Measurements from ENCODE around the gene ITGAL. TPM values are rescaled to one million over a fixed set of nuclear protein-coding genes. Genes with fewer than 3 reads are reported as not detected.

Gene ITGAL
- total and polyA plus RNA-seq, 2 donors (not counting 1 experiment from before 2014, with no cell fraction given), result 110 to 184 TPM

DNA sequence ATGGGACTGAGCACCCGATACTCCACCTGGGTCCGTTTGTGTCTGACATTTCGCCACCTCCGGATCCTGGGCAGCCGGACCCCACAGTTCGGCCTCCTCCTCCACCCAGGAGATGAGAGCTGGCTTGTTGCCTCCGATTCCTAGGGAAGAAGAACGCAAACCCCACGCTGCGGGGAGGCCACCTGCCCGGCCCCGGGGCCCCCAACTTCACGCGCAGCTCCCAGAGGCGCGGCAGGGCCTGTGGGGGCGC, 85.1 kb downstream of the ITGAL start:
- H3K4me3 ChIP-seq (ENCODE audit: control extremely low read depth in 1 of 5, extremely low read depth in 1 of 5, insufficient read depth in 1 of 5, low read depth in 2 of 5, low read length in 4 of 5), result peak overlapping the region in 4 of 5 experiments; percentile 80 to 91 (median 88)

More for the DNA sequence above, 85.1 kb downstream of the ITGAL start:
- ChIA-PET CTCF (interaction anchor here (0.8 to 3.5 kb wide), 19 partner anchors 11 to 151 kb away, joined by 3 to 53 read pairs (median 5); partner anchors contain the start of genes DCTPP1, ZNF688, ZNF747 and ZNF771), POLR2A (interaction anchor here (0.7 to 6.1 kb wide), 11 partner anchors 10 to 906 kb away, joined by 3 to 81 read pairs (median 6); partner anchors contain the start of genes DCTPP1, FBRS, PRR14 and ZNF688)
- peak overlapping the region; percentile 95 for H2AFZ ChIP-seq (ENCODE audit: insufficient read depth, low read depth, low read length, poor library complexity, severe bottlenecking)
- H3K27me3 ChIP-seq (replicated peaks in 1 of 4; ENCODE audit: control extremely low read depth in 1 of 4, control insufficient read depth in 3 of 4, insufficient read depth in 4 of 4, low read length in 3 of 4), result no peaks in the 10 kb centered on the region
- ATAC-seq (ENCODE audit: low read depth) (no peak), DNase-seq (no peak)
- Mint-ChIP-seq H3K9me3 (ENCODE audit: insufficient read depth) (no peaks in the 10 kb centered on the region), H3K27me3 (no peaks in the 10 kb centered on the region), H3K27ac (peak overlapping the region; percentile 91), H3K4me1 (peaks cover 45% of the 10 kb centered on the region), H3K4me3 (peak overlapping the region; percentile 86)
- TF ChIP-seq, protein P1, sequence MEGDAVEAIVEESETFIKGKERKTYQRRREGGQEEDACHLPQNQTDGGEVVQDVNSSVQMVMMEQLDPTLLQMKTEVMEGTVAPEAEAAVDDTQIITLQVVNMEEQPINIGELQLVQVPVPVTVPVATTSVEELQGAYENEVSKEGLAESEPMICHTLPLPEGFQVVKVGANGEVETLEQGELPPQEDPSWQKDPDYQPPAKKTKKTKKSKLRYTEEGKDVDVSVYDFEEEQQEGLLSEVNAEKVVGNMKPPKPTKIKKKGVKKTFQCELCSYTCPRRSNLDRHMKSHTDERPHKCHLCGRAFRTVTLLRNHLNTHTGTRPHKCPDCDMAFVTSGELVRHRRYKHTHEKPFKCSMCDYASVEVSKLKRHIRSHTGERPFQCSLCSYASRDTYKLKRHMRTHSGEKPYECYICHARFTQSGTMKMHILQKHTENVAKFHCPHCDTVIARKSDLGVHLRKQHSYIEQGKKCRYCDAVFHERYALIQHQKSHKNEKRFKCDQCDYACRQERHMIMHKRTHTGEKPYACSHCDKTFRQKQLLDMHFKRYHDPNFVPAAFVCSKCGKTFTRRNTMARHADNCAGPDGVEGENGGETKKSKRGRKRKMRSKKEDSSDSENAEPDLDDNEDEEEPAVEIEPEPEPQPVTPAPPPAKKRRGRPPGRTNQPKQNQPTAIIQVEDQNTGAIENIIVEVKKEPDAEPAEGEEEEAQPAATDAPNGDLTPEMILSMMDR (IDR thresholded peaks at IDR 0.05), result peak; percentile 30
- TF ChIP-seq EZH2 (IDR thresholded peaks at IDR 0.05; ENCODE audit: borderline replicate concordance, insufficient read depth, low read depth, low read length, poor library complexity, severe bottlenecking), result no peak
- peaks cover 45% of the 10 kb centered on the region for H3K79me2 ChIP-seq (ENCODE audit: control insufficient read depth, insufficient read depth, low read length)
- 0% methylated on average over 17 of the region's 17 CpGs for WGBS (ENCODE audit: insufficient coverage)
- peaks cover 0 to 6% (median 0%) of the 10 kb centered on the region in 3 donors for H3K9me3 ChIP-seq (ENCODE audit: control extremely low read depth in 1 of 3, control insufficient read depth in 2 of 3, insufficient read depth in 1 of 3, low read length in 2 of 3)
- intact Hi-C loops (cut with micrococcal nuclease), result loop anchor here (5.0 kb wide), 1 partner anchor 900 kb away; the partner anchor contains the start of gene ARMC5
- H3K4me2 ChIP-seq (replicated peaks; ENCODE audit: low read depth, low read length, poor library complexity, severe bottlenecking), result peak overlapping the region; percentile 85
- peak overlapping the region; percentile 95 for H3K9ac ChIP-seq (ENCODE audit: low read length)
- H4K20me1 ChIP-seq (ENCODE audit: control insufficient read depth, insufficient read depth, low read length, poor library complexity, severe bottlenecking), result no peaks in the 10 kb centered on the region
- H3K4me1 ChIP-seq (ENCODE audit: control insufficient read depth in 2 of 2, insufficient read depth in 2 of 2, low read length in 2 of 2), result peaks cover 14 to 38% of the 10 kb centered on the region in 2 donors
- H3K36me3 ChIP-seq (replicated peaks in 1 of 2; ENCODE audit: control extremely low read depth in 1 of 2, control insufficient read depth in 1 of 2, extremely low read depth in 1 of 2, insufficient read depth in 2 of 2, low read length in 1 of 2), result peaks cover 0 to 17% of the 10 kb centered on the region in 2 experiments
- H3K27ac ChIP-seq (ENCODE audit: low read length in 2 of 2), result peak overlapping the region; percentile 95 to 97

Measured in B cell (primary cell).